ENCODE results near the gene RNF138. TPM values are rescaled to one million over a fixed set of nuclear protein-coding genes. Genes with fewer than 3 reads are reported as not detected.

Gene RNF138
- polyA plus RNA-seq, 1 donor (not counting 4 experiments of a cell fraction or from before 2014, with no cell fraction given) = 18.0 TPM

GRCh38 chr18:32173654-32174053 is 82.0 kb downstream of the RNF138 start:
- Histone ChIP-seq H3K9me1 (ENCODE audit: control insufficient read depth, extremely low read depth, insufficient read depth, low read length) (no peaks in the 10 kb centered on the region), H4K20me1 (ENCODE audit: control insufficient read depth, extremely low read depth, insufficient read depth, low read length) (no peaks in the 10 kb centered on the region), H3K27me3 (ENCODE audit: control insufficient read depth, extremely low read depth, insufficient read depth, low read length) (no peaks in the 10 kb centered on the region), H3K4me2 (ENCODE audit: control insufficient read depth, extremely low read depth, insufficient read depth, low read depth, low read length) (no peak overlapping the region), H3K9ac (ENCODE audit: control insufficient read depth, extremely low read depth, insufficient read depth, low read length) (no peak overlapping the region), H3K4me1 (ENCODE audit: control insufficient read depth, extremely low read depth, insufficient read depth, low read length) (no peaks in the 10 kb centered on the region), H3K4me3 (ENCODE audit: control insufficient read depth in 2 of 3, extremely low read depth in 1 of 3, insufficient read depth in 2 of 3, low read depth in 1 of 3, low read length in 3 of 3) (no peak overlapping the region), H3K36me3 (ENCODE audit: control insufficient read depth in 2 of 2, extremely low read depth in 1 of 2, insufficient read depth in 2 of 2, low read length in 2 of 2) (no peaks in the 10 kb centered on the region), H3K9me3 (ENCODE audit: control insufficient read depth, low read depth, low read length) (no peaks in the 10 kb centered on the region), H3K27ac (ENCODE audit: control insufficient read depth, insufficient read depth, low read length) (no peak overlapping the region), H3K79me2 (ENCODE audit: control insufficient read depth, insufficient read depth, low read length) (no peaks in the 10 kb centered on the region), H2AFZ (ENCODE audit: control insufficient read depth, low read length) (no peak overlapping the region)
- TF ChIP-seq CTCF (optimal IDR thresholded peaks at IDR 0.05 in 1 of 3, IDR thresholded peaks at IDR 0.05 in 1 of 3, conservative IDR thresholded peaks at IDR 0.05 in 1 of 3; ENCODE audit: extremely low read depth in 1 of 3, insufficient read depth in 2 of 3, low read length in 3 of 3) = no peak
- DNase-seq (ENCODE audit: low read depth, low spot score) = no peak
- no peak for FAIRE-seq
- dilution Hi-C loops (cut with MboI; ENCODE audit: extremely low pct_ligation_motif_present, low sequenced_read_pairs) = no loop called here

- dilution Hi-C loops (cut with MboI; ENCODE audit: extremely low pct_ligation_motif_present, low sequenced_read_pairs) = no loop called here
- Histone ChIP-seq H3K4me1 (ENCODE audit: control insufficient read depth, extremely low read depth, insufficient read depth, low read length) (no peaks in the 10 kb centered on the region), H3K4me3 (ENCODE audit: control insufficient read depth in 2 of 3, extremely low read depth in 1 of 3, insufficient read depth in 2 of 3, low read depth in 1 of 3, low read length in 3 of 3) (no peak overlapping the region), H3K36me3 (ENCODE audit: control insufficient read depth in 2 of 2, extremely low read depth in 1 of 2, insufficient read depth in 2 of 2, low read length in 2 of 2) (no peaks in the 10 kb centered on the region), H3K4me2 (ENCODE audit: control insufficient read depth, extremely low read depth, insufficient read depth, low read depth, low read length) (no peak overlapping the region), H3K27me3 (ENCODE audit: control insufficient read depth, extremely low read depth, insufficient read depth, low read length) (no peaks in the 10 kb centered on the region), H3K9me3 (ENCODE audit: control insufficient read depth, low read depth, low read length) (no peaks in the 10 kb centered on the region), H3K9ac (ENCODE audit: control insufficient read depth, extremely low read depth, insufficient read depth, low read length) (no peak overlapping the region), H3K9me1 (ENCODE audit: control insufficient read depth, extremely low read depth, insufficient read depth, low read length) (no peaks in the 10 kb centered on the region), H2AFZ (ENCODE audit: control insufficient read depth, low read length) (no peak overlapping the region), H3K79me2 (ENCODE audit: control insufficient read depth, insufficient read depth, low read length) (no peaks in the 10 kb centered on the region), H4K20me1 (ENCODE audit: control insufficient read depth, extremely low read depth, insufficient read depth, low read length) (no peaks in the 10 kb centered on the region), H3K27ac (ENCODE audit: control insufficient read depth, insufficient read depth, low read length) (no peak overlapping the region)
- TF ChIP-seq EZH2 (IDR thresholded peaks at IDR 0.05; ENCODE audit: low read length) (no peak), CTCF (optimal IDR thresholded peaks at IDR 0.05 in 1 of 3, IDR thresholded peaks at IDR 0.05 in 1 of 3, conservative IDR thresholded peaks at IDR 0.05 in 1 of 3; ENCODE audit: extremely low read depth in 1 of 3, insufficient read depth in 2 of 3, low read length in 3 of 3) (no peak)
- DNase-seq (ENCODE audit: low read depth, low spot score) = no peak
- FAIRE-seq = no peak
Observed at GRCh38 chr18:32174719-32175118, 83.0 kb downstream of the RNF138 start.
